Effector CD4-positive, alpha-beta T cell (primary cell): ENCODE data around the gene IL20RA.
"Not testable (repeated sequence)": the region's sequence is repeated elsewhere in the genome, so short reads cannot be mapped to it uniquely, and the experiment has no call there.

Source experiments
- DNase-seq: peaks from one replicate; pipeline ENCODE4 v3.0.0-alpha.2; 2020

IL20RA gene

GRCh38 chr6:137002505-137002904 lies 42.3 kb downstream of the IL20RA start:
- DNase-seq: no peak

- DNase-seq: no peak
These were observed 42.8 kb downstream of the IL20RA start for GRCh38 chr6:137001977-137002302.

- no peak for DNase-seq
These were observed 43.3 kb downstream of the IL20RA start for GRCh38 chr6:137001299-137001976.

- DNase-seq: no peak
These were observed 43.9 kb downstream of the IL20RA start for GRCh38 chr6:137000825-137001224.

GRCh38 chr6:136995521-136995920 lies 49.2 kb downstream of the IL20RA start:
- DNase-seq: no peak

GRCh38 chr6:136994782-136995181 lies 50.0 kb downstream of the IL20RA start:
- DNase-seq: no peak

GRCh38 chr6:136992113-136992512 lies 52.7 kb downstream of the IL20RA start:
- DNase-seq: no peak

- DNase-seq: no peak
These were observed 53.1 kb downstream of the IL20RA start for GRCh38 chr6:136991646-136992045.

- DNase-seq: no peak
These were observed 54.0 kb downstream of the IL20RA start for GRCh38 chr6:136990754-136991153.

- no peak for DNase-seq
These were observed 54.6 kb downstream of the IL20RA start for GRCh38 chr6:136990242-136990578.

GRCh38 chr6:136989571-136990241 lies 55.1 kb downstream of the IL20RA start:
- DNase-seq: no peak

GRCh38 chr6:136987526-136987925 lies 57.2 kb downstream of the IL20RA start:
- DNase-seq: no peak

GRCh38 chr6:136985502-136985901 lies 59.3 kb downstream of the IL20RA start:
- DNase-seq: no peak

- DNase-seq: no peak
These were observed 60.2 kb downstream of the IL20RA start for GRCh38 chr6:136984578-136984977.

GRCh38 chr6:136983687-136984086 lies 61.1 kb downstream of the IL20RA start:
- no peak for DNase-seq

GRCh38 chr6:136982928-136983327 lies 61.8 kb downstream of the IL20RA start:
- DNase-seq: no peak

- DNase-seq: no peak
These were observed 64.7 kb downstream of the IL20RA start for GRCh38 chr6:136980070-136980469.

- no peak for DNase-seq
These were observed 65.6 kb downstream of the IL20RA start for GRCh38 chr6:136979206-136979605.

GRCh38 chr6:136977075-136977474 lies 67.7 kb downstream of the IL20RA start:
- DNase-seq: no peak

GRCh38 chr6:136975089-136975715 lies 69.6 kb downstream of the IL20RA start:
- no peak for DNase-seq

GRCh38 chr6:136973781-136974180 lies 71.0 kb downstream of the IL20RA start:
- not testable (repeated sequence) for DNase-seq

GRCh38 chr6:136971609-136972008 lies 73.2 kb downstream of the IL20RA start:
- no peak for DNase-seq

GRCh38 chr6:136969930-136970329 lies 74.8 kb downstream of the IL20RA start:
- no peak for DNase-seq

- DNase-seq: no peak
These were observed 75.3 kb downstream of the IL20RA start for GRCh38 chr6:136969433-136969832.
